HCEC 1CT (cell line): Measurements from ENCODE around the gene PSMB11.
"Not testable (repeated sequence)": the region's sequence is repeated elsewhere in the genome, so short reads cannot be mapped to it uniquely, and the experiment has no call there.

Experiments used
- DNase-seq: peaks from one replicate; pipeline ENCODE4 v3.0.0-alpha.2; 2017

PSMB11 gene, protein sequence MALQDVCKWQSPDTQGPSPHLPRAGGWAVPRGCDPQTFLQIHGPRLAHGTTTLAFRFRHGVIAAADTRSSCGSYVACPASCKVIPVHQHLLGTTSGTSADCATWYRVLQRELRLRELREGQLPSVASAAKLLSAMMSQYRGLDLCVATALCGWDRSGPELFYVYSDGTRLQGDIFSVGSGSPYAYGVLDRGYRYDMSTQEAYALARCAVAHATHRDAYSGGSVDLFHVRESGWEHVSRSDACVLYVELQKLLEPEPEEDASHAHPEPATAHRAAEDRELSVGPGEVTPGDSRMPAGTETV

DNA sequence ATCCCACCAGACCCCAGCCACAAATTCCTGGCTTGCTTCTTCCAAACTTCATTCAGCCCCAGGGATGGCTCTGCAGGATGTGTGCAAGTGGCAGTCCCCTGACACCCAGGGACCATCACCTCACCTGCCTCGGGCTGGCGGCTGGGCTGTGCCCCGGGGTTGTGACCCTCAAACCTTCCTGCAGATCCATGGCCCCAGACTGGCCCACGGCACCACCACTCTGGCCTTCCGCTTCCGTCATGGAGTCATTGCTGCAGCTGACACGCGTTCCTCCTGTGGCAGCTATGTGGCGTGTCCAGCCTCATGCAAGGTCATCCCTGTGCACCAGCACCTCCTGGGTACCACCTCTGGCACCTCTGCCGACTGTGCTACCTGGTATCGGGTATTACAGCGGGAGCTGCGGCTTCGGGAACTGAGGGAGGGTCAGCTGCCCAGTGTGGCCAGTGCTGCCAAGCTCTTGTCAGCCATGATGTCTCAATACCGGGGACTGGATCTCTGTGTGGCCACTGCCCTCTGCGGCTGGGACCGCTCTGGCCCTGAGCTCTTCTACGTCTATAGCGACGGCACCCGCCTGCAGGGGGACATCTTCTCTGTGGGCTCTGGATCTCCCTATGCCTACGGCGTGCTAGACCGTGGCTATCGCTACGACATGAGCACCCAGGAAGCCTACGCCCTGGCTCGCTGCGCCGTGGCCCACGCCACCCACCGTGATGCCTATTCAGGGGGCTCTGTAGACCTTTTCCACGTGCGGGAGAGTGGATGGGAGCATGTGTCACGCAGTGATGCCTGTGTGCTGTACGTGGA lies at the start of gene PSMB11:
Gene PSMB11, plus strand, starts transcription at position 51 of the 804 bp plus-strand sequence. Its CDS starts 14 bp downstream, at position 65.
- no peak for DNase-seq

DNA sequence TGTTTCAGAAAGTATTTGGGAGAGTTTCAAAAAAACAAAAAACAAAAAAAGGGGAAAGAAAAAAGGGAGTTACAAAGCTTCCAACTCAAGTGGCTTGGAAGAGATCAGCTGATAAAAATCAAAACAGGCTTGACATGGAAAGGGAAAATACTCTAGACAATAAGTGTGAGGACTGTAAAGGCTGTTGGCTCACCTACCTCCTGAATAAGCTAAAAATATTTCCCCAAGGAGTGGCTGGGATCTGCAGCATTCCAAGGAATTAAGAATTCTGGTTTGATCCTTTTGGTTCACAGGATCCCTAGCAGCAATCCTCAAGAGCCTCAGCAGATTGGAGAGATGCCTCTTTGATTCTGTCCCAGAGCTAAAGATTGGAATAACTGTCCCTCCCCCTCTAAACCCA lies 48.5 kb upstream of the PSMB11 start:
- DNase-seq, result no peak

DNA sequence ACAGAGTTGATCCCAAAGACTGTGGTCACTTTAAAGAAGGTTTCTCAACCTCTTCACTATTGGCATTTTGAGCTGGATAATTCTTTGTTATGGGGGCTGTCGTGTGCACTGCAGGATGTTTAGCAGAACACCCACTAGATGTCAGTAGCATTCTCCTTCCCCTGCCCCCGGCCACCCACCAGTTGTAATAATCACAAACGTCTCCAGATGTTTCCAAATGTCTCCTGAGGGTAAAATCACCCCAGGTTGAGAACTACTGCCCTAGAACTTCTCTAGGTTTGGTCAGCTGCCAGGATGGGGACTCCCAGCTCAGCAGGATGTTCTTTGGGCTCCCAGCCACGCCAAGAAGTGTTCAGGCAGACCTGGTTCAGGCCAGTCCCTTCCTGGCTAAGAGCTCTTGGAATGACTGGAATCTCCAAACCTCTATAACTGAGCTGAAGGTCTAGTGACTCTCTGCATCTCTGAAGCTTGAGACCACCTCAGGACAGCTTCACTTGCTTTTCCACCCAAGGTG lies 47.2 kb upstream of the PSMB11 start:
- DNase-seq, result peak; percentile 59

DNA sequence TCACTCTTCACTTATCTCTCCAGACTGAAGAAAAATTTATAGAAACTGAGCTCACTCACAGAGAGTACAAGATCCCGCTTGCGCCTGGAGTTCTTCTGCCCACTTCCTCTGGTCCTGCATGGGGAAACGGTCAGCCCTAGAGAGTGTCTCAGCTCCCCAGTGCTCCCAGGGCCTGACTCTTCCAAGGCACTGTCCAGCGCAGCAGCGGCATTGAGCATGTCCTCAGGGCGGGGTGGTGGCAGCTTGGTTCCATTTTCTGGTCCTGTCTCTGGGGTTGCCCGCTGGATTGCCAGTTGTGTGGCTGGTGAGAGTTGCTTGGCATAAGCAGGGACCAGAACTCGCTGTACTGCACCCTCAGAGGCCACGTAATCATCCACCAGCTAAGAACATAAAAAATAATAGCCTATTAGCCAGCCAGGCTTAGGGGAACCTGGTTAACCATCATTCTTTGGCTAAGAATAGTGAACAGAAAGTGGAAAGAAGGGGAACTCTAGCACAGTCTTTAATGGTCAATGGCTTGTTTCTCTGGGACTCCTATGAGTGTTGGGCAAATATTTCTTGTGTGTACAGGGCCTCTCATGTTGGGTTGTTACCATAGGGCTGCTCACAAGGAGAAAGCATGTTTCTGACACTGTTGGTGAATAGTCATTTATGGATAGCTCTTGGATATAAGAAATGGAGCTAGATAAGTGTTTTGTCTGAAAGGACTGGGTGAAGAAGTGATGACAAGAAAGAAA lies 46.0 kb upstream of the PSMB11 start:
- no peak for DNase-seq

DNA sequence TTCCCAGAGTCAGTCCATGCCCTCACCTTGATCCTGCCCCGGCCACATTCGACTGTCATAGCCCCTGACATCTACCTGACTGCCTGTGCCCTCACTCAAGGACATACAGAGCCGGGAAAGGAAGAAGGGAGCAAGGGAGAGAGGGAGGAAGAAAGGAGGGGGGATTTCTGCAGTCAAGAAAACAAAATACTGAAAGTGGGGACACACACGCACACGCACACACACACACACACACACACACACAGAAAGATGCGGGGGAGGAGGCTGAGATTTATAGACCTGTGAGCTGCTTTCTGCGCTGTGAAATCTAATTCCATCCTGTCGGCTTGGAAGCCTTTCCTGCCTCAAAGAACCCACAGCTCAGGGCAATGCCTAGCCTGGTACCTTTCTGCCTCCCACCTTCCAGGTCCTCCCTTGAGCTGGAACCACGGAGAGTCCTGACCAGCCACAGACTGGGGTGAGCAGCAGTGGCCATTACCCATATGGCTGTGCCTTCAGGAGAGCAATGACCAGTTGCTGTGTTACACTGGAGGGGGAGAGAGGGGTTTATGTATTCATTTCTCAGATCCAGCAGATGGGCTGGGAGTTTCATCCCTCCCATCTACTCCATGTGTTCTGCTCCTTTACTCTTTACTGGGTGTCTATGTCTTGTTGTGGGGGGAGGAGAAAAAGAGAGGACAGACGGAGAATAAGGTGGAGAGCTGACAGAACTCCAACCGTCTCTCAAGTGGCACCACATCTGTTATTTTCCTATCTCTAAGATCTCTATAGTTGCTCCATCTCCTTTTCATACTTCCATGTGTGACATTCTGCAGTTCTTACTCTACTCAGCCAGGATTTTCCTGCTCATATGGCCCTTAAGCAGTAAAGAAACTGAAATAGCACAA lies 45.0 kb upstream of the PSMB11 start:
- DNase-seq, result no peak

DNA sequence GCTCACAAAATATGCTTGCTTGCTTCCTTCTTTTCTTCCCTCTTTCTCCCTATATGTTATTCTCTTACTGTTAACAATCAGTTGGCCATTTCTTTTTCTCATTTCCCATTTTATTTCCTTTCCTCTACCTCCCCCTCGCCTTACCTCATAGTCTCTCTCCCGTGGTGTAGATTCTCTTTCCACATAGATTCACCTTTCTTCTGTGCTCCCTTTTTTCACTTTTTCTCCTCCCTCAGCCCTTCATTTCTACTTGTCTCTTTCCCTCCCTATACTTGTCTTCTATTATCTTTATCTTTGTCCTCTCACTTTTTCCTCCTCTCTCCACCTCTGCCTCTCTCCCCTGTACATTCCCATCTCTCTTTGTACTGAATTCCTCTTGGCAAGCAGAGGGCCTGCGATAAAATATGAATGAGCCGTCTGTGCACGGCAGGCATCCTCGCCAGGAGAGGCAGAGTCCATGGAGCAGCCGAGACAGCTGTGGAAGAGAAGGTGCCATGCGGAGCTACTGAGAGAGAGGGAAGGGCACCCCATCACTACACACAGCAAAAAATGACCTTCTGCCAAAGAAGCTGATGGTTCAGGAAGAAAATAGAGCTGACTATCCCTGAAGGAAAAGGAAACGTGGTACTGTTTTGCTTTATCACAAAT lies 44.2 kb upstream of the PSMB11 start:
- DNase-seq, result no peak

DNA sequence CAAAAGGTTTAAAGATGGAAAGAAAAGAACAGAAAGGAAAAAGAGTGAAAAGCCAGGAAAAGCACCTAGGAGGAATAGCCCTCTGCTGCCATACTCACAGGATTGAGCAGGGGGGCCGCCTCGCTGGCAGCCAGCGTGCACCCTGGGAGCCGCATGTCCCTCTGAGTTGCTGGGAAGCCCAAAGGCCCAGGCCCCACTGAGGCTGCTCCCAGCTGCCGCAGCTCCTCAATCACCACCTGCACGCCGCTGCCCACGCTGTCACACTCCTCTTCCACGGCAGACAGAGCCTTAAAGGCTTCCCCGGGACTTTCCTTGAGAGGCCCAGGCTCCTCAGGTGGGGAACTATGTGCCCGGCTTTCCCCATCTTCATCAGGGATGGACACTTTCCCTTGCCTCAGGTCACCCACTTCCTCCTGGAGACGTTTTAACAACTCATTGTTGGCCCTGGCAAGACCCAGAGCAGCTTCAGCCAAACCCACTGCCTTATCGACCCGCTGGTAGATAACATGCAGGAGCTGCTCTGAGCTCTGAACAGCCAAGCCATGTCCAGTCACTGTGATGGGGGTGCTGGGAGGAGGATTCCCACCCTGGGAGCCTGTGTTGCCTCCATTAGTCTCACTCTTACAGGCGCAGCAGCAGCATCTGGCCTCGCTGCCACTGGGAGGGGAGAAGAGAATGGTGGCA lies 43.5 kb upstream of the PSMB11 start:
- no peak for DNase-seq

DNA sequence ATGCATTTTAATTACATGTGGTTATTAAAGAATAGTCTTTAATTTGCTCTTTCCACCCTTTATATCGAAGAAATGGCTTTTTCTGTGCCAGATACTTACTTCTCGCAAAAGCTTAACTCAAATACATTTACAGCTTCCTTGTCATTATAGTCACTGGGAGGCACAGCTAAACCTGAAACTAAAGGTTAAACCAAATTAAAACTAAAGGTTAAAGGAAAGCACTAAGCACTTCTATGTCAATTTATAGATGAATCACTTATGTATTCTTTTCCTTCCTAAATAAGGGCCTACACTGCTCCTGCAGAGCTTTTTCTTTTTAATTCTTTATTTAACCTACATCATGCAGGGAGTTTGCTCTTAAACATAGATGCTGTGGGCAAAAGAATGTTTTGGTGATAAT lies 41.2 kb upstream of the PSMB11 start:
- DNase-seq, result no peak

DNA sequence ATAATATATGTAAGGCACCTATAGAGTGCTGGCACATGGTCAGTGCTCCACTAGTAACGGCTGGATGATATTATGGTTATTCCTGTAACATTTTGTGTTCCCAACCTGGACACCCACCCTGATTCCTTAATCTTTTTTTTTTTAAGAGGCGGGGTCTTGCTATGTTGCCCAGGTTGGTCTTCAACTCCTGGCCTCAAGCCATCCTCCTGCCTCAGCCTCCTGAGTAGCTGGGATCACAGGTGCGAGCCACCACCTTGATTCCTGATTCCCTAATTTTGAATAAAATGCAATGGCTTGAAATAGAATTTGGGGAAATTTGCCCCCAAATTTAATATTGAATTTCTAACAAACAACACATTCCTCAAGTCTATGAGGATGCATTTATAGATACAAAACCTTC lies 39.4 kb upstream of the PSMB11 start:
- DNase-seq, result no peak

DNA sequence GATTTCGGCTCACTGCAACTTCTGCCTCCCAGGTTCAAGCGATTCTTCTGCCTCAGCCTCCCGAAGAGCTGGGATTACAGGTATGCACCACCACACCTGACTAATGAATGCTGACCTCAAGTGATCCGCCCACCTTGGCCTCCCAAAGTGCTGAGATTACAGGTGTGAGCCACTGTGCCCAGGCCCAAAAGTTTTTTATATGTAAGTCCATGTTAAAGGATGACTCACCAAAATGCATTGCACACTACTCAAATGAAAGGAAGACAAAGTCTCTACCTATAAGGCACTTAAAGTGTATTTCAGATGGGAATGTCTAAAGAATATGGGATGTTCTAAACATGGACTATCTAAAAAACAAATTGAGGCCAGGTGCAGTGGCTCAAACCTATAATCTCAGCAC lies 37.7 kb upstream of the PSMB11 start:
- not testable (repeated sequence) for DNase-seq

DNA sequence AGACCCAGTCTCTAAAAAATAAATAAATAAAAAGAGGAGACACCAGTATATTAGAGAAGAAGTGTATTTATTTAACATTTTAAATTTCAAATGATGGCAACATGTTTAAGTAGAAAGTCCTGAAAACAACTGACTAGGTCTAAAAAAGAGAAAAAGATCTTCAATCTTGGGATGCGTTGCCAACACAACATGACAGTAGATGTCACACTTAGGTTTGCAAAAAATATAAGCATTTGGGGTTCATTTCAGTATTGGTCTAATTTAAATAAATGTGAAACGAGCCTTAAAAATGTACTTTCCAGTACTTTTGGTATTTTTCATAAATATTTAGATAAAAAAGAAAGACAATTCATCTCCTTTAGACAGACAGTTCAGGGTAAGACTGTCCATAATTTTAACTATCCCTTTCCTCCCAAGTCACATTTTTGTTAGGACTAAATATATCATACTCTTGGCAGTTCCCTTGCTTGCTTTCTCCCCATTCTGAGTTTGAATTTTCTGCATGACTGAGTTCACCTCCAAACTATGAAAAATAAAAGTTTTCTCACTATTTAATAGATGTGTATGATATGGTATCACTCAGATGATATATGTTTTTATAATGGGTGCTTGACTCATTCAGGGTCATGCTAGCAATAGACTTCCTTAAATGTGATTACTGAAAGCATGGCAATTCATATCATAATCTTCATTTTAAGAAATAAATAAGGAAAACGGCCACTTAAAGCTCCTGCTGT lies 36.4 kb upstream of the PSMB11 start:
- DNase-seq, result peak; percentile 26

DNA sequence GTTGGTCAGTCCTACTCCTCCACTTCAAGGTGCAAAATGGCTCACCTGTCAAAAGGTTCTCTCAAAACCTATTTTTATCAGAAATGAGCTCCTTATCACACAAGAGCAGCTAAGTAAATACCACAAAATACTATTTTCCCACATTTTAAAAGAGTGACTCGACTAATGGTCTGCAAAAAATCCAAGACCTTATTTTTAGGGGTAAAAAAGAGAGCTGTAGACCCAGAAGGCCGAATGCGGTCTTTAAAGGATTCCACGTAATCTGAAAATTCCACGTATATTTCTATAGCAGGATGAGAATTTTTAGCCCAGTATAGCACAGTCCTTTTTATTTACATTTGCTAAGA lies 35.9 kb upstream of the PSMB11 start:
- no peak for DNase-seq

DNA sequence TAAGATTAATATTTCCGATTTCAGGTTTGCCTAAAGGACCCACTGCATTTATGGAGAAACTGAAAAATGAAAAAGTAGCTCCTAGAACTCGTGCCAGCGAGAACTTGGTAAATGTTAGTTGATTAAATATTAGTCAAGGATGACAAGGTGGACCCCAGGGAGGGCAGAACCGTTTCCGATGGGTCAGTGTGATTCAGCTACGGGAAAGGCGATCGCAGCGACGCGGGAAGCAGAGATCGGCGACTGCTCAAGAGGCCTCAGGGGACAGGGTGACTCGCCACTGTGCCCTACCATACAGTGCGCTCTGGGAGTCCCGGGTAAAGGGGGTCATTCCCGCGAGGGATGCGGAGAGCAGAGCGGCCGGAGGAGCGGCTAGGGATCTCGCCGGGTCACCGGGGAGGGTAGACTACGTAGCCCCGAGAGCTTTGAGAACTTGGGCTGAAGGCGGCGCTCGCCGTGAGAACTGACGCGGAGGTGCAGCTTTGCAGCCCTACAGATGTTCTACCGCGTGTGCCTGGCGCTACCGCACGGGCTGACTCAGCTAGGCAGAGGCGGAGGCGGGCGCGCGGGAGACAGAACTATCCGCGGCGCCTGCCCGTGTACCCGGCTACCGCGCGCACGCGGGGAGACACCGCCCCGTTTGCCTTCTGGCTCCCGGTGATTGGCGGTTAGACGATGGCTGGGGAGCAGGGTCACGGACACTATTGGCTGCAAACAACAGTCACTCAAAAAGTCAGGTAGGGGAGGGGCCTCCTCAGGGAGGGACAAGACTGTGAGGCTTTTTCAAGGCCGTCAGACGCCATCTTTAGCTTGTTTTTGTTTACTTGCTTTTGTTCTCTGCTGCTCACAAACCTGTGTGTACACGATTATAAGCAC lies 35.2 kb upstream of the PSMB11 start:
- peak; percentile 97 for DNase-seq

DNA sequence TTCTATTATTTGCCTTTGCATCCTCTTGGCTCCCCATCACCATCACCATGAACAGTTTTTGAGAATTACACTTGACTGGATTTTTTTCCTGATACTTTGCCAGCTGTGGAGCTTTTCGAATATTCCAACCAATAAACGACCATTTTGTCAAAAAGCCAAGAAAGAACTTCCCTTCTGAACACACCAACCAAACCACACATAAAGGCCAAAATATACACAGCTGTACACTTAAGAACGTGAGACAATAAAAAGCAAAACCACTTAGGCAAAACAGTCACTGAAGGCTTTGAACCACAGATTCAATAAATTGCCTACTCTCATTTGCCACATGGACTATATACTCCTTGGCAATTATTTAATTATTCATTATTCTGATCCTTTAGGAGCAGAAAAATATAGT lies 33.2 kb upstream of the PSMB11 start:
- no peak for DNase-seq

DNA sequence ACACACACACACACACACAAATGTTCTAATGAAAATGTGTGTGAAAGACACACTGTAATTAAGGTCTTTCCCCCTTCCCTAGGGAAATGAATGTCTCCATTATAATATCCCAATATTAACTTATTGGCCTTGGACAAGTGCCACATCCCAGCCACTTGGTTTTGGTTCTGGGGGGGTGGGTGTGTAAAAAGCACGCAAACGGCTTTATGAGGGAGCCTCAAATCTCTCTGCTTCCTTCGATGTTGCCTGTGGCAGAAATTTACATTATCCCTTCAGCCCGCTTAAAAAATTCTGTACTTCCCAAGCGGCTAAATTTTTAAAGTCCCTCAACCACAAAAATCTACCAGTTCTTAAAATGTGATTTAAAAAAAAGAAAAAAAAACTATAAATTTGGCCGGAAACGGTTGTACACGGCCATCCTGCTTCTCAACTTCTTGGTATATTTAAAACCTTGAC lies 32.5 kb upstream of the PSMB11 start:
- no peak for DNase-seq

DNA sequence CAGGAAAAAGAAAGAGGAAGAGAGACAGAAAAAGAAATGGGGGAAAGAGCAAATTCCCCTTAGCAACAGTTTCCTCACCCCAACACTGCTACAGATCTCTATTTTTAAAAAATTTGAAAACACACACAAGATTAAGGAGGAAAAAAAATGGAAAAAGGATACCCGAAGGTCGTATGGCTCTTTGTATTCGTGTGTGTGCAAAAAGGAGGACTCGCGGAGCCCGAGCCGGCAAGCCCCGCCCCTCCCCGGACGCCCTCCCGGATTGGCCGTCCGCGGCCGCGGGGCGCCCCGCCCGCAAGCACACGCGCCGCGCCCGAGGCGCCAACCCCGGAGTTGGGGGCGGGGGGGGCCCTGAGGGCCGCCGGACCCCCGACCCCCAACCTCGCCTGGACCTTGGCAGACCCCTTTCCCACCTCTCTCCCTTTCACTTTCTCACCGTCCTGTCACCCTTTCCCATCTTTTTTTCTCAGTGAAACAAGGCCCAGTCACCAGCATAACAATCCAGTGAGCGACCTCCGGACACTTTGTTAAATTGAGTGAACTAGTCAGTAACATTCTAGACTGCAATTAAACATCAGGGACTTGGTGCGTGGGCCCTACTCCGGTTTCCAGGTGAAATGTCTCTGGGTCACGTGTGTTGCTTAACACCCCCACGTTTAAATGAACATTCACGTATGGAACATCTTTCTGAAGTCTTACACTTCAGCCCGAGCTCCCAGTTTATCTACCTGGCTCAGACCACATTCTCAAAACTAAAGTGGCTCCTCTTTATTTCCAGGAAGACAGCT lies 31.9 kb upstream of the PSMB11 start, which contains the start of gene C14orf93:
Gene C14orf93, minus strand, starts transcription at position 205 of the 788 bp plus-strand sequence. CDS start 11,120 bp downstream, outside the sequence.
- DNase-seq, result peak; percentile 64

DNA sequence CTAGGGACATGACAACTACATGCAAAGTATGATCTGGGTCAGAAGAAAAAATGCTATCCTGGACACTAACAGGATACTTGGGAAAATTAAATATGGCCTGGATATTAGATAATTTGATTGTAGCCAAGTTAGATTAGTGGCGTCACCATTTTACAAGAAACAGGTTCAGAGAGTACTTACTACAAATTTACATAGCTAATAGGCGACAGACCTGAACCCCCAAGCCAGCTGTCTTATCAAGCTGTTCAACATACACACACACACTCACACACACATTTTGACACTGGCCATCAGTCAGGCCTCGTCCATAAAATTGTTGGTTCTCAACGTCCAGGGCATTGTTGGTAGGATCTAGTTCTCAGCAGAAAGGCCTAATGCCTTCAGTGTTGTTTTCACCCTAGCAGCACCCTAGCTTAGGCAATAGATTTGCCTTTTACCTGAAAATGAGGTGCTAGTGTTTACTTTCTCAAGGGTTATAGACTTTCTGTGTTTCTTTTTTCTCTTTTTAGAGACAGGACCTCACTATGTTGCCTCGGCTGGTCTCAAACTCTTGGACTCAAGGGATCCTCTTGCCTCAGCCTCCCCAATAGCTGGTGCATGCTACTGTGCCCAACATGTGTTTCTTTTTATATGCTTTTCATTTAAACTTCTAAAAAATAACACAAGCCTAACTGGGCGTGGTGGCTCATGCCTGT lies 28.8 kb upstream of the PSMB11 start:
- no peak for DNase-seq

DNA sequence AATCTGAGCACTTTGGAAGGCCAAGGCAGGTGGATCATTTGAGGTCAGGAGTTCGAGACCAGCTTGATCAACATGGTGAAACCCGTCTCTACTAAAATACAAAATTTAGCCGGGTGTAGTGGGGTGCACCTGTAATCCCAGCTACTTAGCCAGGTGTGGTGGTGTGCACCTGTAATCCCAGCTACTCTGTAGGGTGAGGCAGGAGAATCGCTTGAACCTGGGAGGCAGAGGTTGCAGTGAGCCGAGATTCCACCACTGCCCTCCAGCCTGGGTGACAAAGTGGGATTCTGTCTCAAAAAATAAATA lies 28.3 kb upstream of the PSMB11 start:
- DNase-seq, result not testable (repeated sequence)
